Skeletal muscle cell (primary cell): Measurements from ENCODE around the gene TMPRSS11D.

ENCODE experiments used
- DNase-seq: peaks from one replicate; pipeline ENCODE4 v3.0.0-alpha.2; 2010; ENCODE audit warnings: low read depth
- H3K4me3 ChIP-seq: 2 replicates; pipeline ENCODE4 v1.5.1; 2011; ENCODE audit warnings: low read depth, mild to moderate bottlenecking, control low read depth, low read length, moderate library complexity

The TMPRSS11D gene

GRCh38 chr4:67785528-67785927 lies 98.3 kb downstream of the TMPRSS11D start:
- no peak for DNase-seq
- H3K4me3 ChIP-seq: no peak overlapping the region

DNA sequence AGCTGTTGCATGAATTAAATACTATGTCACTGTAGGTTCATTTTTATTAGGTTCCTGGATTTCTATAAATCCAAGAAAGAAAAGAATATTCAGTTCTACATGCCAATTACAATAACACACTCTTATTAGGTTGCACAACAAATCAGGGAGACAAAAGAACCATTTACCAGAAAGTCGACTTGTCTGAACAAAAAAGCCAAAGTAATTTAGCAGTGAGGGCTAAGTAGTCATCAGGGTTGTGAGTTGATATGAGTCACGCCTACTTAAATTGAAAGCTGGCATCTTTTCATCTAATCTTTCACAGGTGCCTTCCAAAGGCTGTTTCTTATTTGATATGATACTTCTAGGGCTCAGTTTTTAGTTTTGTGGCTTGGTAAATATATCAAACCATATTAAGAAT lies 104.2 kb downstream of the TMPRSS11D start:
- DNase-seq: no peak
- H3K4me3 ChIP-seq: no peak overlapping the region

DNA sequence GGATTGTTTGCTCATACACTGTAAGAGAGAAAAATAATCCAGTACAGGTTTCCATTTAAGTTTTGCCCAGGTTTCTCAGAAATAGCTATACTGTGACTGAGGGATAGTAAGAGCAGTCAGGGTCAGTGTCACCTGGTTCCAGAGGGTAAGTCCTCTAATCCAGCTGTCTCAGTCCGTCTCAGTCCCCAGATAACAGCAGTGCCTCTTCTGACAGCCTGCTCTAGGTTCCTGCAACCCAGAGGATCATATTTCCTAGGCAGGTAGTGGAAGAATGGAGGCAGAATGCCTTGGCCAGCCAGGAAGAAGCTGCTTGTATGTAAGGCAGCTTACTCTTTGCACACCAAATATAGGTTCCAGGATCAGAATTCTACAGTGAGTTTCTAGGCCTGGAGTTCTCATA lies 107.1 kb downstream of the TMPRSS11D start:
- H3K4me3 ChIP-seq: no peak overlapping the region
- no peak for DNase-seq
